ENCODE data around the gene IL1R2.

GRCh38 chr2:102012061-102012614 lies 20.4 kb downstream of the IL1R2 start:
- TF ChIP-seq CTCF (IDR thresholded peaks at IDR 0.05; ENCODE audit: low read depth, low read length) (no peak), EZH2phosphoT487 (IDR thresholded peaks at IDR 0.05; ENCODE audit: low read depth) (no peak)
